OCI-LY7 (cell line): ENCODE results near the gene TEX2. TPM values are rescaled to one million over a fixed set of nuclear protein-coding genes. Genes with fewer than 3 reads are reported as not detected.

Experiments
- BruUV-seq: library from RNA; stranded (reverse); fragments of 400-500 nt; replicated peaks from 2 replicates; lab custom pipeline; 2021; lab: Mats Ljungman, UMichigan
- CTCF ChIA-PET: fragments of 300-600 bp; sonication (Branson Sonifier 250); formaldehyde crosslinking; loops from one replicate; lab custom pipeline; 2022; ENCODE audit warnings: antibody characterized with exemption; ENCODE audit not compliant: unreplicated experiment; lab: Charles Lee
- POLR2A ChIA-PET: fragments of 300-600 bp; sonication (Branson Sonifier 250); formaldehyde crosslinking; loops from one replicate; lab custom pipeline; 2022; ENCODE audit warnings: antibody characterized with exemption; lab: Charles Lee
- DNase-seq: peaks from one replicate; pipeline ENCODE4 v3.0.0-alpha.2; 2015; ENCODE audit warnings: low spot score
- H2AFZ ChIP-seq: fragments of 200-600 bp; sonication (generic), shearing (Covaris generic); 2 replicates; pipeline ENCODE4 v1.6.1; 2014; ENCODE audit warnings: mild to moderate bottlenecking, antibody characterized with exemption, low read length, moderate library complexity
- H3K27ac ChIP-seq: fragments of 200-600 bp; sonication (generic); 2 replicates; pipeline ENCODE4 v1.5.1; 2014; ENCODE audit warnings: mixed run types, low read depth, mild to moderate bottlenecking, moderate library complexity, low read length, inconsistent platforms; ENCODE audit not compliant: poor library complexity, severe bottlenecking
- H3K36me3 ChIP-seq: fragments of 200-600 bp; sonication (generic); 2 replicates; pipeline ENCODE4 v1.6.1; 2014; ENCODE audit warnings: mild to moderate bottlenecking, antibody characterized with exemption, low read length, moderate library complexity, mixed read lengths; ENCODE audit not compliant: insufficient read depth
- H3K4me1 ChIP-seq: fragments of 200-600 bp; sonication (generic); 2 replicates; pipeline ENCODE4 v1.5.1; 2014; ENCODE audit warnings: mild to moderate bottlenecking, low read length; ENCODE audit not compliant: insufficient read depth, poor library complexity, severe bottlenecking
- H3K4me2 ChIP-seq: fragments of 200-600 bp; sonication (generic); 2 replicates; pipeline ENCODE4 v1.6.1; 2014; ENCODE audit warnings: mild to moderate bottlenecking, low read length
- H3K4me3 ChIP-seq: fragments of 200-600 bp; sonication (generic); 2 replicates; pipeline ENCODE4 v1.5.1; 2014; ENCODE audit warnings: mild to moderate bottlenecking, low read depth, low read length; ENCODE audit not compliant: poor library complexity, severe bottlenecking
- H3K79me2 ChIP-seq: fragments of 200-600 bp; sonication (generic); 2 replicates; pipeline ENCODE4 v1.6.1; 2016; ENCODE audit warnings: low read depth, mild to moderate bottlenecking, low read length, moderate library complexity, mixed read lengths; ENCODE audit not compliant: insufficient read depth
- H3K9me2 ChIP-seq: fragments of 200-600 bp; sonication (generic); 2 replicates; pipeline ENCODE4 v1.6.1; 2016; ENCODE audit warnings: mild to moderate bottlenecking, low read length, mixed read lengths; ENCODE audit not compliant: insufficient read depth
- H3K9me3 ChIP-seq: fragments of 200-600 bp; sonication (generic); 2 replicates; pipeline ENCODE4 v1.6.1; 2014; ENCODE audit warnings: mild to moderate bottlenecking, mixed run types, low read length, mixed read lengths
- H4K20me1 ChIP-seq: fragments of 200-600 bp; sonication (generic); 2 replicates; pipeline ENCODE4 v1.6.1; 2014; ENCODE audit warnings: mild to moderate bottlenecking, antibody characterized with exemption, low read length, moderate library complexity, mixed read lengths; ENCODE audit not compliant: insufficient read depth
- EZH2phosphoT487 ChIP-seq: fragments of 200-600 bp; sonication (generic); IDR thresholded peaks from 2 replicates; pipeline ENCODE4 v1.6.1; 2018; ENCODE audit warnings: low read depth, borderline replicate concordance, mild to moderate bottlenecking, mixed run types, antibody characterized with exemption, low read length, moderate library complexity, mixed read lengths
- intact Hi-C: fragments of 100-400 bp; cut with micrococcal nuclease; formaldehyde crosslinking; loops from one replicate; pipeline ENCODE4 v1.10.0; 2022; ENCODE audit not compliant: unreplicated experiment
- total RNA-seq, 2 experiments: library from RNA; depleted of rRNA in 1 of 2; stranded (reverse); fragments of >200 nt in 1 of 2; shearing (Covaris generic) in 1 of 2; gene quantifications; 2 replicates each; pipeline ENCODE4 v1.2.3, GENCODE V29; 2014 to 2022
- TF ChIP-seq, protein P1 (sequence below): fragments of 200-600 bp; sonication (generic); conservative IDR thresholded peaks from 2 replicates; pipeline ENCODE4 v1.5.1; 2014; ENCODE audit warnings: mild to moderate bottlenecking, antibody characterized with exemption, low read length, moderate library complexity, mixed read lengths

Gene TEX2
- total RNA-seq, 2 experiments from 2014 or later = 7.4 to 12.4 TPM

DNA sequence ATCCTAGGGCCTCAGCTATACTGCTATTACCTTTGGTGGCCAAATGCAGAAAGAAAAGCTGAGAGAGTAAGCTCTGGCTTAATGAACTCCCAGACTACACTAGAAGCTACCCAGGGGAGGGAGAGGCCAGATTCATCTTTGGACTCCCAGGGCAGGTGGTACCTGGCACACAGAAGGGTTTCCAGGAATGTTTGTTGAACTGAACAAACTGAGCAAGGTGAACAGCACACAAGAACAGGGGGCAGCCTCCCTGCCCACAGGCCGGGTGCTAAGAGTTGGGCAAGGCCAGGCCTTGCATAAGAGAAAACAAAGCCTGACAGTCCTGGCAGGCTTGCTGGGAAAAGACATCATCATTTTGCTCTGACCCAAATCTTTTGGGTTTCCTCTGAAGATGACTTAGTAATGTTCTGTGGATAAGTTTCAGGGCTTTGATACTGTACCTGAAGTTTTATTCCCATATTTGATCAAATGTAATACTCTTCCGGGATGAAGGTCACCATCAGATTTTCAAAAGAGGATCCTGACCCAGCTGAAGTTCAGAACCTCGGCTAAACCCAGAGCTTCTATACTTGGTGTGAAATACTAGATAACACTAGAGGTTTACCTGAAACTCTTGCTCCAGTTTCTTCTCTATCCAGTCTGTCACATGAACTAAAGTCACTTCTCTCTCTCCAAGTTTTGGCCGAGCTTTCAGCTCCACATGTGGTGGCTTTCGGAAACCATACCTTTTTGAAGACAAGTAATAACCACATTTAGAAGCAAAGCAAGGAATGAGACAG lies 112.6 kb downstream of the TEX2 start:
- H3K36me3 ChIP-seq = peaks cover 57% of the 10 kb centered on the region
- no peak overlapping the region for H2AFZ ChIP-seq
- H3K79me2 ChIP-seq = peaks cover 8% of the 10 kb centered on the region; the same call in 1 of the 2 replicates
- ChIA-PET CTCF (no interaction called here), POLR2A (interaction anchor here (0.7 to 1.6 kb wide), 5 partner anchors 9 to 248 kb away, joined by 3 to 5 read pairs (median 4); no protein-coding TSS in a partner anchor)
- no peak for TF ChIP-seq EZH2phosphoT487
- TF ChIP-seq, protein P1, sequence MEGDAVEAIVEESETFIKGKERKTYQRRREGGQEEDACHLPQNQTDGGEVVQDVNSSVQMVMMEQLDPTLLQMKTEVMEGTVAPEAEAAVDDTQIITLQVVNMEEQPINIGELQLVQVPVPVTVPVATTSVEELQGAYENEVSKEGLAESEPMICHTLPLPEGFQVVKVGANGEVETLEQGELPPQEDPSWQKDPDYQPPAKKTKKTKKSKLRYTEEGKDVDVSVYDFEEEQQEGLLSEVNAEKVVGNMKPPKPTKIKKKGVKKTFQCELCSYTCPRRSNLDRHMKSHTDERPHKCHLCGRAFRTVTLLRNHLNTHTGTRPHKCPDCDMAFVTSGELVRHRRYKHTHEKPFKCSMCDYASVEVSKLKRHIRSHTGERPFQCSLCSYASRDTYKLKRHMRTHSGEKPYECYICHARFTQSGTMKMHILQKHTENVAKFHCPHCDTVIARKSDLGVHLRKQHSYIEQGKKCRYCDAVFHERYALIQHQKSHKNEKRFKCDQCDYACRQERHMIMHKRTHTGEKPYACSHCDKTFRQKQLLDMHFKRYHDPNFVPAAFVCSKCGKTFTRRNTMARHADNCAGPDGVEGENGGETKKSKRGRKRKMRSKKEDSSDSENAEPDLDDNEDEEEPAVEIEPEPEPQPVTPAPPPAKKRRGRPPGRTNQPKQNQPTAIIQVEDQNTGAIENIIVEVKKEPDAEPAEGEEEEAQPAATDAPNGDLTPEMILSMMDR = no peak
- no TSS peak for BruUV-seq
- no peaks in the 10 kb centered on the region for H3K9me2 ChIP-seq
- no peak overlapping the region for H3K4me2 ChIP-seq
- peak overlapping the region; percentile 6 for H3K27ac ChIP-seq
- H3K4me3 ChIP-seq = no peak overlapping the region
- DNase-seq = no peak
- intact Hi-C loops = no loop called here
- H4K20me1 ChIP-seq = no peaks in the 10 kb centered on the region
- H3K9me3 ChIP-seq = no peaks in the 10 kb centered on the region
- H3K4me1 ChIP-seq = peaks cover 26% of the 10 kb centered on the region

DNA sequence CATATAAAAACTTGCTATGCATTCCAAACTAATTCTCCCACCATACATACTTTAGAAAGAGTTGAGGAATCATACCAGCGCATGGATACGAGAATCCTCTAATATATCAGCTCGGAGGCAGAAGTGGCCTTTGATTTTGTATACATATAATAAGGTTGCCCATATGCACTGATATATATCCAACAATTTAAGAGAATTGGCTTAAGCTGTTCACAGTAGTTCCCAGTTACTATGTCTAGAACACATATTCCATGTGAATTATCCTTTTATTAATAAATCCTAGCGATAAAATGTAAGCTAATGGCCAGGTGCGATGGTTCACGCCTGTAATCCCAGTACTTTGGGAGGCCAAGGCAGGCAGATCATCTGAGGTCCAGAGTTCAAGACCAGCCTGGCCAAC lies 113.9 kb downstream of the TEX2 start:
- Histone ChIP-seq H4K20me1 (no peaks in the 10 kb centered on the region), H3K4me2 (no peak overlapping the region), H2AFZ (no peak overlapping the region), H3K27ac (peak overlapping the region; percentile 93), H3K4me3 (no peak overlapping the region), H3K4me1 (peaks cover 36% of the 10 kb centered on the region), H3K36me3 (peaks cover 57% of the 10 kb centered on the region), H3K9me2 (no peaks in the 10 kb centered on the region), H3K79me2 (peaks cover 8% of the 10 kb centered on the region; the same call in 1 of the 2 replicates), H3K9me3 (no peaks in the 10 kb centered on the region)
- TF ChIP-seq EZH2phosphoT487 = no peak
- TF ChIP-seq, protein P1 = no peak
- intact Hi-C loops = loop anchor here (2.0 to 10.0 kb wide), 3 partner anchors 134 to 404 kb away; partner anchors contain the start of gene STRADA
- CTCF ChIA-PET = no interaction called here
- DNase-seq = no peak
- POLR2A ChIA-PET = interaction anchor here (0.6 to 1.6 kb wide), 5 partner anchors 10 to 248 kb away, joined by 3 to 5 read pairs (median 3); no protein-coding TSS in a partner anchor
- BruUV-seq = no TSS peak
